Omental fat pad (tissue), 4 donors: ENCODE measurements around the gene PLAA. TPM values are rescaled to one million over a fixed set of nuclear protein-coding genes. Genes with fewer than 3 reads are reported as not detected.

ENCODE experiments used
- ATAC-seq: fragments of 150-250 bp; one replicate; pipeline ENCODE4 v1.9.1; 2016; ENCODE audit warnings: mild to moderate bottlenecking, moderate library complexity; ENCODE audit not compliant: low FRiP score
- DNase-seq: peaks from one replicate; pipeline ENCODE4 v3.0.0-alpha.2; 2019; ENCODE audit warnings: low spot score
- CTCF ChIP-seq, 3 donors: fragments of 450-650 bp; IDR thresholded peaks; one replicate each; pipeline ENCODE4 v1.5.1; 2016 to 2017; ENCODE audit warnings: antibody characterized with exemption in 3 of 3, mild to moderate bottlenecking in 3 of 3, moderate library complexity in 2 of 3
- small RNA-seq: library from RNA; depleted of rRNA; stranded (forward); fragments of <200 nt; gene quantifications from one replicate; pipeline ENCODE3, GENCODE V24; 2016
- total RNA-seq, 4 donors: library from RNA; depleted of rRNA; stranded (reverse); fragments of >200 nt; gene quantifications; one replicate each; pipeline ENCODE4 v1.1.0, GENCODE V29; 2016

PLAA gene
- total RNA-seq, 4 donors from 2014 or later: 20.4 to 35.1 (median 22.2) TPM

- no peak for TF ChIP-seq CTCF (IDR thresholded peaks at IDR 0.05)
- ATAC-seq (no peak), DNase-seq (no peak)
Measured at GRCh38 chr9:26870292-26870691, 76.8 kb downstream of the PLAA start.

- TF ChIP-seq CTCF (IDR thresholded peaks at IDR 0.05): no peak
- ATAC-seq (no peak), DNase-seq (no peak)
Measured at GRCh38 chr9:26863074-26863473, 84.0 kb downstream of the PLAA start.

GRCh38 chr9:26856413-26857032, 90.5 kb downstream of the PLAA start:
- TF ChIP-seq CTCF (IDR thresholded peaks at IDR 0.05): no peak
- no peak for DNase-seq
- ATAC-seq: no peak

Small RNA genes within 50 kb of the gene (small RNA-seq; reads per million reads assigned to genes)
- gene RN7SL100P: not detected

Other genes with a start within 250 kb of the PLAA start
- gene CAAP1, start 54.4 kb downstream of the PLAA start, total RNA-seq: 10 to 100 TPM; 13.6 to 18.7 (median 14.8) TPM
- 10 to 100 TPM in 2 of 4 donors, 1 to 10 TPM in 2; 5.3 to 13.0 (median 10.5) TPM for gene IFT74, start 9.2 kb upstream of the PLAA start, total RNA-seq
- gene LRRC19, start 58.4 kb upstream of the PLAA start, total RNA-seq: not detected
- 10 to 100 TPM; 12.8 to 65.6 (median 28.4) TPM for gene TEK, start 162.0 kb upstream of the PLAA start, total RNA-seq